GM21528 (cell line): ENCODE data around the gene APOBEC2.
"Not testable (repeated sequence)": the region's sequence is repeated elsewhere in the genome, so short reads cannot be mapped to it uniquely, and the experiment has no call there.

ENCODE experiments used
- ATAC-seq: cut with Tn5 transposase; IDR thresholded peaks from one replicate; pipeline ENCODE4 v1.9.1; 2021; ENCODE audit warnings: mild to moderate bottlenecking, moderate library complexity; ENCODE audit not compliant: unreplicated experiment, low FRiP score

The APOBEC2 gene

GRCh38 chr6:41053041-41053440, at the start of gene APOBEC2:
Gene APOBEC2 (plus strand): TSS chr6:41053202. CDS start chr6:41053348, 146 bp downstream.
- no peak for ATAC-seq

GRCh38 chr6:41006217-41006616, 46.8 kb upstream of the APOBEC2 start:
- not testable (repeated sequence) for ATAC-seq

GRCh38 chr6:41006980-41007379, 46.0 kb upstream of the APOBEC2 start:
- ATAC-seq = not testable (repeated sequence)

- ATAC-seq = no peak
Measured at GRCh38 chr6:41008011-41008410, 45.0 kb upstream of the APOBEC2 start.

GRCh38 chr6:41009669-41010068, 43.3 kb upstream of the APOBEC2 start:
- no peak for ATAC-seq

GRCh38 chr6:41011673-41012072, 41.3 kb upstream of the APOBEC2 start:
- no peak for ATAC-seq

GRCh38 chr6:41013466-41014153, 39.4 kb upstream of the APOBEC2 start:
- no peak for ATAC-seq

GRCh38 chr6:41014780-41015179, 38.2 kb upstream of the APOBEC2 start:
- no peak for ATAC-seq

GRCh38 chr6:41015860-41016259, 37.1 kb upstream of the APOBEC2 start:
- ATAC-seq = not testable (repeated sequence)

GRCh38 chr6:41017663-41018062, 35.3 kb upstream of the APOBEC2 start:
- no peak for ATAC-seq

GRCh38 chr6:41021832-41022231, 31.2 kb upstream of the APOBEC2 start:
- ATAC-seq = no peak

- no peak for ATAC-seq
Measured at GRCh38 chr6:41022294-41022693, 30.7 kb upstream of the APOBEC2 start.

- no peak for ATAC-seq
Measured at GRCh38 chr6:41023114-41023513, 29.9 kb upstream of the APOBEC2 start.

- ATAC-seq = no peak
Measured at GRCh38 chr6:41025966-41026530, 27.0 kb upstream of the APOBEC2 start.

GRCh38 chr6:41027241-41027640, 25.8 kb upstream of the APOBEC2 start:
- ATAC-seq = no peak

GRCh38 chr6:41027799-41028560, 25.0 kb upstream of the APOBEC2 start:
- peak; percentile 88 for ATAC-seq

GRCh38 chr6:41028561-41029412, 24.2 kb upstream of the APOBEC2 start:
- peak; percentile 25 for ATAC-seq

GRCh38 chr6:41032830-41033229, 20.2 kb upstream of the APOBEC2 start:
- no peak for ATAC-seq

GRCh38 chr6:41033776-41034175, 19.2 kb upstream of the APOBEC2 start:
- no peak for ATAC-seq

- no peak for ATAC-seq
Measured at GRCh38 chr6:41036186-41036585, 16.8 kb upstream of the APOBEC2 start.

- ATAC-seq = no peak
Measured at GRCh38 chr6:41036601-41037000, 16.4 kb upstream of the APOBEC2 start.
